MCF 10A (cell line): Measurements from ENCODE around the gene TMEM174. TPM values are rescaled to one million over a fixed set of nuclear protein-coding genes. Genes with fewer than 3 reads are reported as not detected.

ENCODE experiments used
- BruUV-seq: library from RNA; stranded (reverse); fragments of 400-500 nt; replicated peaks from 2 replicates; lab custom pipeline; 2021; lab: Mats Ljungman, UMichigan
- CTCF ChIA-PET: fragments of 300-600 bp; sonication (Branson Sonifier 250); formaldehyde crosslinking; extraction: SDS; loops from one replicate; lab custom pipeline; 2021; ENCODE audit warnings: antibody characterized with exemption, inconsistent platforms; lab: Yijun Ruan, JAX
- POLR2A ChIA-PET: fragments of 300-600, 350-650 bp; sonication (Branson Sonifier 250); formaldehyde crosslinking; extraction: SDS; loops from one replicate; lab custom pipeline; 2020; ENCODE audit warnings: antibody characterized with exemption, inconsistent platforms; lab: Yijun Ruan, JAX
- DNase-seq: peaks from one replicate; pipeline ENCODE4 v3.0.0-alpha.2; 2018; ENCODE audit not compliant: unreplicated experiment
- H3K27ac Mint-ChIP-seq: one replicate; pipeline ENCODE4 v1.8.0; 2022; ENCODE audit warnings: mild to moderate bottlenecking, low read depth, mixed read lengths; ENCODE audit not compliant: unreplicated experiment
- H3K27me3 Mint-ChIP-seq: one replicate; pipeline ENCODE4 v1.8.0; 2022; ENCODE audit warnings: mixed read lengths; ENCODE audit not compliant: insufficient read depth, unreplicated experiment
- H3K36me3 Mint-ChIP-seq: one replicate; pipeline ENCODE4 v1.8.0; 2022; ENCODE audit warnings: mild to moderate bottlenecking, moderate library complexity, mixed read lengths; ENCODE audit not compliant: insufficient read depth, unreplicated experiment
- H3K4me1 Mint-ChIP-seq: one replicate; pipeline ENCODE4 v1.8.0; 2022; ENCODE audit warnings: mixed read lengths; ENCODE audit not compliant: insufficient read depth, unreplicated experiment
- H3K4me3 Mint-ChIP-seq: one replicate; pipeline ENCODE4 v1.8.0; 2022; ENCODE audit warnings: mild to moderate bottlenecking, moderate library complexity, mixed read lengths; ENCODE audit not compliant: unreplicated experiment
- H3K9me3 Mint-ChIP-seq: one replicate; pipeline ENCODE4 v1.8.0; 2022; ENCODE audit warnings: mixed read lengths; ENCODE audit not compliant: unreplicated experiment
- CTCF ChIP-seq: fragments of 200-600 bp; IDR thresholded peaks from one replicate; pipeline ENCODE4 v1.8.0; 2022; ENCODE audit warnings: antibody characterized with exemption, mild to moderate bottlenecking; ENCODE audit not compliant: unreplicated experiment
- intact Hi-C: fragments of 100-400 bp; cut with micrococcal nuclease; formaldehyde crosslinking; loops from 2 replicates; pipeline ENCODE4 v1.14.1; 2022
- total RNA-seq: library from RNA; stranded (reverse); gene quantifications from 2 replicates; pipeline ENCODE4 v1.2.3, GENCODE V29; 2022

The TMEM174 gene
- total RNA-seq, 1 experiment from 2014 or later, result not detected

GRCh38 chr5:73186976-73187375 is 14.0 kb downstream of the TMEM174 start:
- H3K27me3 Mint-ChIP-seq, result no peaks in the 10 kb centered on the region
- no peak for TF ChIP-seq CTCF
- H3K4me3 Mint-ChIP-seq, result no peak overlapping the region
- ChIA-PET POLR2A (no interaction called here), CTCF (no interaction called here)
- no peak for DNase-seq
- no peaks in the 10 kb centered on the region for H3K4me1 Mint-ChIP-seq
- H3K27ac Mint-ChIP-seq, result no peak overlapping the region
- H3K9me3 Mint-ChIP-seq, result peaks cover 6% of the 10 kb centered on the region
- BruUV-seq, result no TSS peak
- intact Hi-C loops, result no loop called here
- no peaks in the 10 kb centered on the region for H3K36me3 Mint-ChIP-seq

GRCh38 chr5:73188764-73189531 is 16.0 kb downstream of the TMEM174 start:
- no peak for TF ChIP-seq CTCF
- Mint-ChIP-seq H3K4me1 (no peaks in the 10 kb centered on the region), H3K27ac (no peak overlapping the region), H3K27me3 (no peaks in the 10 kb centered on the region), H3K9me3 (peaks cover 6% of the 10 kb centered on the region), H3K36me3 (no peaks in the 10 kb centered on the region), H3K4me3 (no peak overlapping the region)
- POLR2A ChIA-PET, result interaction anchor here (1.1 kb wide), 1 partner anchor 15 kb away, joined by 3 read pairs; no protein-coding TSS in a partner anchor
- no peak for DNase-seq
- intact Hi-C loops, result no loop called here
- no TSS peak for BruUV-seq
- CTCF ChIA-PET, result interaction anchor here (1.4 kb wide), 1 partner anchor 17 kb away, joined by 3 read pairs; no protein-coding TSS in a partner anchor

- no peaks in the 10 kb centered on the region for H3K36me3 Mint-ChIP-seq
These were observed 16.9 kb downstream of the TMEM174 start for GRCh38 chr5:73189871-73190376.

More at GRCh38 chr5:73189871-73190376, 16.9 kb downstream of the TMEM174 start:
- POLR2A ChIA-PET, result interaction anchor here (1.1 kb wide), 1 partner anchor 14 kb away, joined by 3 read pairs; no protein-coding TSS in a partner anchor
- BruUV-seq, result no TSS peak
- CTCF ChIA-PET, result interaction anchor here (0.6 to 1.4 kb wide), 2 partner anchors 18 to 347 kb away, joined by 3 read pairs; no protein-coding TSS in a partner anchor
- Mint-ChIP-seq H3K27me3 (no peaks in the 10 kb centered on the region), H3K4me1 (no peaks in the 10 kb centered on the region), H3K4me3 (no peak overlapping the region), H3K9me3 (no peaks in the 10 kb centered on the region), H3K27ac (no peak overlapping the region)
- no peak for TF ChIP-seq CTCF
- intact Hi-C loops, result no loop called here
- DNase-seq, result peak; percentile 18
